ENCODE measurements around the gene CEP68.
"Not testable (repeated sequence)": the region's sequence is repeated elsewhere in the genome, so short reads cannot be mapped to it uniquely, and the experiment has no call there.

The CEP68 gene

DNA sequence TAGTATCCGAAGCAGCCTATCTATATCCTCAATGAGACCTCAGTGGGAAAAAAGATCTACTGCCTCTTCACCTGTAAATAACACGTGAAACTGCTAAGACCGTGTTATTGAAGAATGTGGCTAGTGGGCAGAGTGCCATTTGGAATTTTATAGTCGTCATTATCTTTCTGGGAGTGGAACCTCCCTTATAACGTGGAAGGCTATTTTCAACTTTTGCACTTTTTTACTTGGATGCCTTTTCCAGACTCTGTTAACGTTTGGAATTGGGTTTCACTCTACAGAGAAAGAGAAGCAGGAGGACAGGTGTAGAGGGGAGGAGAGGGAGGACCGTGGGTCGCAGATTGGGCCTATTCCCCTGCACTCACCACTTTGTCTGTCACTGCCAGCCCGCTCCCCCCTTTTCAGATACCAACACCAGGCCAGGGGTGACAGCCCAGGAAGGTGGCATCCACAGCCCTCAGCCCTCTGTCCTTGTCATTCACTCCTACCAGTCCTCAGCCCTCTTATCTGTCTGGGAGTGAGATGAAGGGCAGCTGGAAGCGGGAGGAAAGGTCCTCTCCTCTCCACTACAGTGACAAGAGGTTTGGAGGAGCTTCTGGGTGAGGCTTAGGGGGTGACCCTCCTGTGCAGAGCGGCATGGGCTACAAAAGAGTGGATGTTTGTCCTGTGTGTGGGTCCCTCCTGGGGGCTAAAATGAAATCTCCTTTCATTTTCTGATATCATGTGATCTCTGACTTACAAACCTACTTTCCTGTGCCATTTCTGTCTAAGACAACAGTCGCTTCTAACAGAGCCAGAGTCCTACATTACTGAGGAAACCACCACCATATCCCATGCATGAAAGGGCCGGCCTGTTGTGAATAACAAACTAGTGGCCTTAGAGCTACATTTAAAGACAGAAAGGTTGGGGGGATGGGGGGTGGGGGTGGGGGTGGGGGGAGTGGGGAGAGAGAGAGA is 23.9 kb upstream of the CEP68 start:
- DNase-seq, result no peak

GRCh38 chr2:65033178-65033577 is 23.0 kb upstream of the CEP68 start:
- DNase-seq, result no peak

- not testable (repeated sequence) for DNase-seq
Measured at GRCh38 chr2:65033667-65034066, 22.5 kb upstream of the CEP68 start.

DNA sequence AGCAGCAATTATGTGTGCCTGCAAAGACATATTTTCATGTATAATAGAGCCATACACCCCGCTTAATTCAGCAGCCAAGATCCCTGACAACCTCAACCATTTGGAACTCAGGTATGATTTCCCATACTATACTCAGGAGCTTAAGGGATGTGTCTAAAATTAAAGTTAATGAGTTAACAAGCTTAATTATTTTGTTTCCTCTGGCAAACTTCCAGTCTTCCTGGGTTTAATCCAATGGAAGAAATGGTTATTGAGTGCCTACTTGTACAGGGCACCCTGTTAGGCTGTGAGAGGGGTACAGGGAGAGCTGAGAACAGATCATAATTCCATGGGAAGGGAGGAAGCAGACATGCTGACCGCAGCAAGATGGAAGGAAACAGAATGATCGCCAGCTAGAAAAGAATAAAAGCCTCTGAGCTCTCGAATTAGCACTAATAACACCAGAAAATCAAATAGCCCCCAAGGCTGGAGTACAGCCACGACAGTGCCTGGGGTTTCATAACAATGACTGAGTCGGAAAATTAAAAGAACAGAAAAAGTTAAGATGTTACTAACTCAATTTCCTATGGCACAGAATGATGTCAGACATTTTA is 20.8 kb upstream of the CEP68 start:
- DNase-seq, result no peak

GRCh38 chr2:65037178-65037577 is 19.0 kb upstream of the CEP68 start:
- DNase-seq, result no peak

DNA sequence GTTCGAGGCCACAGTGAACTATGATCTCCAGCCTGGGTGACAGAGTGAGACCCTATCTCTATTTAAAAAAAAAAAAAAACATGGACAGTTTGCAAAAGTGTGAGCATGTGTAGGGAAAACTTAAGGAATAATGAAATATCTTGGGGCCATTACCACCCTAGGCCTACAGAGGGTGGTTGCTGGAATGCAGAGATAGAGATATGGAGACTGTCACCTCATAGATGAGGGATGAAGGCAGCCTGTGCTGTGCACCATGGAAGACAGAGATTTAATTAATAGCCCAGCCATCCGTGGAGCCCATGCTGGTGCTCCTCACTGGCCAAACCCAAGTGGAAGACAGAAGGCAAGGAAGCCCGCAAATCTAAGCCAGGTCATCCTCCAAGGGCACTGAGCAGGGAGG is 16.6 kb upstream of the CEP68 start:
- no peak for DNase-seq

- DNase-seq, result peak; percentile 80
Measured at GRCh38 chr2:65040400-65041261, 15.6 kb upstream of the CEP68 start.

- DNase-seq, result no peak
Measured at GRCh38 chr2:65043001-65043400, 13.2 kb upstream of the CEP68 start.

- DNase-seq, result no peak
Measured at GRCh38 chr2:65044097-65044735, 12.0 kb upstream of the CEP68 start.

GRCh38 chr2:65045651-65046050 is 10.6 kb upstream of the CEP68 start:
- DNase-seq, result no peak

DNA sequence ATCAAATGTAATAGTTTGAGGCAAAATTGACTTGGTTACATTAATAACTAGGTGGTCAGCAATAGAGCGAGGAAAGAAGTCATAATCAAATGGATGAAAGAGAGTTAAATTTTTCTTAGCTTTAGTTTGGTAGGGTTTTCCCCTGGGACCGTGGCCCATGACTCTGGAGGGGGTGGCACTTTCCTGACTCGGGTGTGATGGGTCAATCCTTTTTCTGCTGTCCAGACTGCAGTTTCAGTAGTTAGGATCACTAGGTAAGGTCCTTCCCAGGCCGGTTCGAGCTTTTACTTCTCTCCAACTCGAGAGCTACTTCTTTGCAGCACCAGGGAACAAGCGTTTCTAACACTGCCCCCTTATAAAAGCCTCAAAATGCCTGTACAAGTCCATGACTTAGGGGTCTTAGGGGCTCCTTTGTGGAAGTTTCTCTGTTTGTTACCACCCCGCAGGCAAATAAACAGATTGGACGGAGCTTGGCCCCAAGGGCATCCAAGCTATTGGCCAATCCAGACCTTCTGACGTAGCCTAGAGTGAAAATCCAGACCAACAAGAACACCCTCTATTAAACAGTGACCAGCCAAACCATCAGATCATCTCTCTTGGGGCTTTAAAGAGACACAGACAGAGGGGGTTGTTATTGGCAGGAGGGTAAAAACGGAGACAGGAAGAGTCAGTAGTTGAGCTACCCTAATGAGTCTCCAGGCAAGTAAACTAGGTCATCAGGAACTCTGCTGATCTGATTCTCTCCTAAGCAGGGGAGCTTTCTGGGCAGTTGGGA is 9.4 kb upstream of the CEP68 start:
- no peak for DNase-seq

GRCh38 chr2:65049010-65049639 is 7.1 kb upstream of the CEP68 start:
- DNase-seq, result no peak

- no peak for DNase-seq
Measured at GRCh38 chr2:65050931-65051330, 5.3 kb upstream of the CEP68 start.

GRCh38 chr2:65053199-65053598 is 3.0 kb upstream of the CEP68 start:
- DNase-seq, result no peak

GRCh38 chr2:65054749-65055421 is 1.3 kb upstream of the CEP68 start:
- DNase-seq, result no peak

- DNase-seq, result no peak
Measured at GRCh38 chr2:65055422-65056214, 598 bp upstream of the CEP68 start.

GRCh38 chr2:65057054-65057375 is 799 bp downstream of the CEP68 start:
- no peak for DNase-seq

DNA sequence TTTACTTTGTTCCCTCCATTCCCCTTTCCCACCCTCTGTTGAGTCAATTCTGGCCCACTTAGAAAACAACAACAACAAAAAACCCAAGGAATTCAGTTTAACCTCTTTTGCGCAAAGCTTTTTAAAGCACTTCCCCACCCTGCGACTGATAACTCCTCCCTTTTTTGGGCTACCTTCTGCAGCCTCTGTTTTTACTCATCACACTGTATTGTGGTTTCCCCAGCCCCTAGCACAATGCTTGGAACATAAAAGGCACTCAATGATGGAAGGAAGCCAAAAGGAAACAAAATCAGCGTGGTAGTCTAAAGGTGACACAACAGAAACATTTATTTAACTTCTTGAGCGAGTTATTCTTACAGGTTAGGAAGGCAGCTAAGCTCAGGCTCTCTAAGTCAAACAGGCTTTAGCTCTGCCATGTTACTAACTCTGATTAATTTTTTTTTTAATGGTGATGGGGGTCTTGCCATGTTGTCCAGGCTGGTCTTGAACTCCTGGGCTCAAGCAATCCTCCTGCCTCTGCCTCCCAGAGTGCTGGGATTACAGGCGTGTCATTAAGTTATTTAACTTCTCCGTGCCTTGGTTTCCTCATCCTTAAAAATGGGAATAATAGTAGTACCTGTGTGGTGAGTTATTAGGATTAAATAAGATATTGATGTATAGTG is 1.3 kb downstream of the CEP68 start:
- DNase-seq, result peak; percentile 69

- no peak for DNase-seq
Measured at GRCh38 chr2:65059071-65059470, 2.9 kb downstream of the CEP68 start.

All from stimulated activated CD4-positive, alpha-beta T cell treated with anti-CD3 and anti-CD28 coated beads, Interleukin-4, amount 100 ng/mL, for 24 hours (primary cell).